ENCODE data around the gene CHST13.
A peak's percentile ranks its signal among the peaks of the same experiment; 100 is the strongest.

CHST13 gene, protein sequence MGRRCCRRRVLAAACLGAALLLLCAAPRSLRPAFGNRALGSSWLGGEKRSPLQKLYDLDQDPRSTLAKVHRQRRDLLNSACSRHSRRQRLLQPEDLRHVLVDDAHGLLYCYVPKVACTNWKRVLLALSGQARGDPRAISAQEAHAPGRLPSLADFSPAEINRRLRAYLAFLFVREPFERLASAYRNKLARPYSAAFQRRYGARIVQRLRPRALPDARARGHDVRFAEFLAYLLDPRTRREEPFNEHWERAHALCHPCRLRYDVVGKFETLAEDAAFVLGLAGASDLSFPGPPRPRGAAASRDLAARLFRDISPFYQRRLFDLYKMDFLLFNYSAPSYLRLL

GRCh38 chr3:126523745-126524428, at the start of gene CHST13:
TSS of gene CHST13 (plus strand) at chr3:126524155. CDS start at chr3:126524333, 178 bp downstream.
- H3K27ac Mint-ChIP-seq: peak within 1 kb of the TSS in 2 of 3 experiments; percentile 68 to 69
- no peaks in the 10 kb centered on the region for H3K9me3 Mint-ChIP-seq
- TF ChIP-seq, protein P1, sequence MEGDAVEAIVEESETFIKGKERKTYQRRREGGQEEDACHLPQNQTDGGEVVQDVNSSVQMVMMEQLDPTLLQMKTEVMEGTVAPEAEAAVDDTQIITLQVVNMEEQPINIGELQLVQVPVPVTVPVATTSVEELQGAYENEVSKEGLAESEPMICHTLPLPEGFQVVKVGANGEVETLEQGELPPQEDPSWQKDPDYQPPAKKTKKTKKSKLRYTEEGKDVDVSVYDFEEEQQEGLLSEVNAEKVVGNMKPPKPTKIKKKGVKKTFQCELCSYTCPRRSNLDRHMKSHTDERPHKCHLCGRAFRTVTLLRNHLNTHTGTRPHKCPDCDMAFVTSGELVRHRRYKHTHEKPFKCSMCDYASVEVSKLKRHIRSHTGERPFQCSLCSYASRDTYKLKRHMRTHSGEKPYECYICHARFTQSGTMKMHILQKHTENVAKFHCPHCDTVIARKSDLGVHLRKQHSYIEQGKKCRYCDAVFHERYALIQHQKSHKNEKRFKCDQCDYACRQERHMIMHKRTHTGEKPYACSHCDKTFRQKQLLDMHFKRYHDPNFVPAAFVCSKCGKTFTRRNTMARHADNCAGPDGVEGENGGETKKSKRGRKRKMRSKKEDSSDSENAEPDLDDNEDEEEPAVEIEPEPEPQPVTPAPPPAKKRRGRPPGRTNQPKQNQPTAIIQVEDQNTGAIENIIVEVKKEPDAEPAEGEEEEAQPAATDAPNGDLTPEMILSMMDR (IDR thresholded peaks at IDR 0.05; ENCODE audit: unreplicated experiment in 3 of 3): no peak
- peak within 1 kb of the TSS; percentile 53 to 75 (median 66) for H3K4me3 Mint-ChIP-seq
- no peaks in the 10 kb centered on the region for H3K4me1 Mint-ChIP-seq
- peaks cover 52% of the 10 kb centered on the region for H3K27me3 Mint-ChIP-seq (ENCODE audit: low read depth)
- H3K36me3 Mint-ChIP-seq (ENCODE audit: low read depth): no peaks in the 10 kb centered on the region

GRCh38 chr3:126474498-126475412, 49.2 kb upstream of the CHST13 start:
- peak overlapping the region; percentile 76 to 95 (median 94) for H3K27ac Mint-ChIP-seq
- no peaks in the 10 kb centered on the region for H3K27me3 Mint-ChIP-seq (ENCODE audit: low read depth)
- H3K9me3 Mint-ChIP-seq: no peaks in the 10 kb centered on the region
- peak overlapping the region; percentile 90 to 98 (median 96) for H3K4me3 Mint-ChIP-seq
- H3K36me3 Mint-ChIP-seq (ENCODE audit: low read depth): peaks cover 31% of the 10 kb centered on the region
- TF ChIP-seq, protein P1 (IDR thresholded peaks at IDR 0.05; ENCODE audit: unreplicated experiment in 3 of 3): no peak
- peaks cover 33% of the 10 kb centered on the region for H3K4me1 Mint-ChIP-seq

GRCh38 chr3:126475413-126476114, 48.4 kb upstream of the CHST13 start, which contains the start of gene ZXDC:
TSS of gene ZXDC (minus strand) at chr3:126475891. CDS start at chr3:126475865, 26 bp downstream.
- H3K27ac Mint-ChIP-seq: peak within 1 kb of the TSS; percentile 76 to 97 (median 95)
- no peaks in the 10 kb centered on the region for H3K27me3 Mint-ChIP-seq (ENCODE audit: low read depth)
- TF ChIP-seq, protein P1 (IDR thresholded peaks at IDR 0.05; ENCODE audit: unreplicated experiment in 3 of 3): peak in 2 of 3 experiments; percentile 14 to 29
- peaks cover 23% of the 10 kb centered on the region for H3K36me3 Mint-ChIP-seq (ENCODE audit: low read depth)
- no peaks in the 10 kb centered on the region for H3K9me3 Mint-ChIP-seq
- H3K4me3 Mint-ChIP-seq: peak within 1 kb of the TSS; percentile 90 to 98 (median 96)
- H3K4me1 Mint-ChIP-seq: peaks cover 33% of the 10 kb centered on the region

GRCh38 chr3:126476166-126477060, 47.5 kb upstream of the CHST13 start:
- H3K36me3 Mint-ChIP-seq (ENCODE audit: low read depth): peaks cover 14% of the 10 kb centered on the region
- H3K27me3 Mint-ChIP-seq (ENCODE audit: low read depth): no peaks in the 10 kb centered on the region
- peak overlapping the region; percentile 73 to 97 (median 87) for H3K27ac Mint-ChIP-seq
- H3K4me1 Mint-ChIP-seq: peaks cover 40% of the 10 kb centered on the region
- TF ChIP-seq, protein P1 (IDR thresholded peaks at IDR 0.05; ENCODE audit: unreplicated experiment in 3 of 3): no peak
- H3K4me3 Mint-ChIP-seq: peak overlapping the region; percentile 81 to 91 (median 86)
- no peaks in the 10 kb centered on the region for H3K9me3 Mint-ChIP-seq
